ENCODE results near the gene EEF2K. TPM values are rescaled to one million over a fixed set of nuclear protein-coding genes. Genes with fewer than 3 reads are reported as not detected.

Gene EEF2K
- 10 to 100 TPM; 10.1 to 13.2 TPM for total RNA-seq
- polyA plus RNA-seq (2013, experiment 1 of 2) = 7.0 TPM
- polyA plus RNA-seq (2013, experiment 2 of 2) = 8.3 TPM
- 13.4 to 123 (median 45.6) reads per million in 172 experiments for total RNA-seq

- DNase-seq (peak; percentile 60 to 92 (median 76)), ATAC-seq (ENCODE audit: poor library complexity) (peak; percentile 91)
- H3K4me3 ChIP-seq (ENCODE audit: low read length) = peak within 1 kb of the TSS; percentile 85
- Mint-ChIP-seq H3K9me3 (no peaks in the 10 kb centered on the region), H3K27ac (peak within 1 kb of the TSS; percentile 79), H3K27me3 (no peaks in the 10 kb centered on the region), H3K4me3 (peak within 1 kb of the TSS; percentile 96), H3K4me1 (ENCODE audit: low read depth) (peaks cover 36% of the 10 kb centered on the region), H3K36me3 (ENCODE audit: low read depth) (peaks cover 4% of the 10 kb centered on the region)
- H3K4me1 ChIP-seq (ENCODE audit: insufficient read depth, low read length) = peaks cover 26% of the 10 kb centered on the region
- H3K36me3 ChIP-seq (ENCODE audit: insufficient read depth, low read length) = no peaks in the 10 kb centered on the region
- POLR2A ChIA-PET = interaction anchor here (0.6 to 7.9 kb wide), 6 partner anchors 13 to 1442 kb away, joined by 3 to 107 read pairs (median 6); partner anchors contain the start of genes MOSMO and POLR3E
- peak within 1 kb of the TSS in 1 of 2 donors; percentile 51 for H3K27ac ChIP-seq (ENCODE audit: low read depth in 1 of 2, low read length in 2 of 2)
- intact Hi-C loops (cut with DNase I, micrococcal nuclease) = loop anchor here in 1 of 2 experiments (1.0 to 5.0 kb wide), 3 partner anchors 37 to 171 kb away; partner anchors contain the start of gene POLR3E
- CTCF ChIA-PET = interaction anchor here (0.7 to 3.7 kb wide), 7 partner anchors 10 to 549 kb away, joined by 3 to 20 read pairs (median 7); partner anchors contain the start of gene POLR3E
- peak; percentile 81 for TF ChIP-seq CTCF (IDR thresholded peaks at IDR 0.05)
- H3K9me3 ChIP-seq (ENCODE audit: control insufficient read depth in 1 of 2, insufficient read depth in 1 of 2, low read length in 2 of 2) = no peaks in the 10 kb centered on the region
- H3K27me3 ChIP-seq (ENCODE audit: control insufficient read depth in 1 of 2, insufficient read depth in 2 of 2, low read length in 2 of 2) = no peaks in the 10 kb centered on the region
These were observed at the start of gene EEF2K for GRCh38 chr16:22206013-22206841. TSS of gene EEF2K (plus strand) at chr16:22206278. CDS start at chr16:22225730, 19,452 bp downstream.

GRCh38 chr16:22161401-22161800 is 44.7 kb upstream of the EEF2K start:
- TF ChIP-seq CTCF (IDR thresholded peaks at IDR 0.05) = no peak
- no peak for ATAC-seq (ENCODE audit: poor library complexity)
- Mint-ChIP-seq H3K27ac (no peak overlapping the region), H3K4me3 (no peak overlapping the region), H3K9me3 (no peaks in the 10 kb centered on the region), H3K27me3 (peaks cover 31% of the 10 kb centered on the region), H3K4me1 (ENCODE audit: low read depth) (peaks cover 5% of the 10 kb centered on the region), H3K36me3 (ENCODE audit: low read depth) (no peaks in the 10 kb centered on the region)
- Histone ChIP-seq H3K9me3 (ENCODE audit: control insufficient read depth in 1 of 2, insufficient read depth in 1 of 2, low read length in 2 of 2) (no peaks in the 10 kb centered on the region), H3K27me3 (ENCODE audit: control insufficient read depth in 1 of 2, insufficient read depth in 2 of 2, low read length in 2 of 2) (peaks cover 4 to 5% of the 10 kb centered on the region in 2 experiments), H3K27ac (ENCODE audit: low read depth in 1 of 2, low read length in 2 of 2) (no peak overlapping the region), H3K4me1 (ENCODE audit: insufficient read depth, low read length) (peaks cover 8% of the 10 kb centered on the region), H3K36me3 (ENCODE audit: insufficient read depth, low read length) (no peaks in the 10 kb centered on the region), H3K4me3 (ENCODE audit: low read length) (no peak overlapping the region)
- ChIA-PET CTCF (interaction anchor here (0.6 to 0.8 kb wide), 2 partner anchors 15 to 18 kb away, joined by 3 read pairs; no protein-coding TSS in a partner anchor), POLR2A (no interaction called here)
- intact Hi-C loops (cut with DNase I, micrococcal nuclease) = no loop called here
- no peak for DNase-seq

DNA sequence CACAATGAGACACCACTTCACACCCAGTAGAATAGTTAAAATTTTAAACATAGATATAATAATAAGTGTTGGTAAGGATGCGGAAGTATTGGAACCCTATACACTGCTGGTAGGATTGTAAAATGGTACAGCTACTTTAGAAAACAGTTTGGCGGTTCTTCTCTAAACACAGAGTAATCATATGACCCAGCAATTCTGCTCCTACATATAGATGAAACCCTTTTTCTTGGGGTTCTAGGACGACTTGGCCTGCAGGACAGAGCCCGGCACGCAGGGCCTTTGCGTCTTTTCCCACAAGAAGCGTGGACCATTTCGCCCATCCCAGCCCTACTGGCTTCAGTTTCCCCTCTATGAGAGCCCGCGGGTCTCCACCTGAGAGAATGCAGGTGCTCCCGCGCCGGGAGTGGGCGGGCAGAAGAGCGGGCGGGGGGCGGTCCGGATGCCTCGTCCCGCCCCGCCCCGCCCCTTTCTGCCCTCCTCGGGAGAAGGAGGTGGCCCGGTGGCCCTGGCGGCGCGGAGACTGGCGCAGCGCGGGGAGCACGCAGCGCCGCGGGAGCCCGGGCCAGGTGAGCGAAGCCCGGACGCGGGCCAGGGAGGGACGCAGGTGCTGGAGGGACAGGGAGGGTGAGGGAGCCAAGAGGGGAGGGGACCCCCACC is 44.0 kb upstream of the EEF2K start, which contains the start of gene SDR42E2:
Gene SDR42E2 (plus strand): TSS at position 508 of the 657 bp plus-strand sequence. CDS start 3,077 bp downstream, outside the sequence.
- H3K4me1 ChIP-seq (ENCODE audit: insufficient read depth, low read length) = peaks cover 8% of the 10 kb centered on the region
- peak within 1 kb of the TSS; percentile 27 for H3K4me3 ChIP-seq (ENCODE audit: low read length)
- intact Hi-C loops (cut with DNase I, micrococcal nuclease) = no loop called here
- no peak within 1 kb of the TSS for H3K27ac Mint-ChIP-seq
- H3K4me3 Mint-ChIP-seq = peak within 1 kb of the TSS; percentile 42
- H3K27ac ChIP-seq (ENCODE audit: low read depth in 1 of 2, low read length in 2 of 2) = no peak within 1 kb of the TSS
- ATAC-seq (ENCODE audit: poor library complexity) (peak; percentile 95), DNase-seq (peak; percentile 12 to 76 (median 44))
- no peaks in the 10 kb centered on the region for H3K9me3 Mint-ChIP-seq
- no peaks in the 10 kb centered on the region for H3K36me3 Mint-ChIP-seq (ENCODE audit: low read depth)
- ChIA-PET POLR2A (no interaction called here), CTCF (interaction anchor here (0.6 kb wide), 1 partner anchor 18 kb away, joined by 3 read pairs; no protein-coding TSS in a partner anchor)
- TF ChIP-seq CTCF (IDR thresholded peaks at IDR 0.05) = no peak
- H3K27me3 ChIP-seq (ENCODE audit: control insufficient read depth in 1 of 2, insufficient read depth in 2 of 2, low read length in 2 of 2) = peaks cover 4 to 5% of the 10 kb centered on the region in 2 experiments
- H3K9me3 ChIP-seq (ENCODE audit: control insufficient read depth in 1 of 2, insufficient read depth in 1 of 2, low read length in 2 of 2) = no peaks in the 10 kb centered on the region
- H3K36me3 ChIP-seq (ENCODE audit: insufficient read depth, low read length) = no peaks in the 10 kb centered on the region
- H3K27me3 Mint-ChIP-seq = peaks cover 31% of the 10 kb centered on the region
- H3K4me1 Mint-ChIP-seq (ENCODE audit: low read depth) = peaks cover 5% of the 10 kb centered on the region
